Renal cortex interstitium (tissue), 11 donors: ENCODE results near the gene PLXNC1. TPM values are rescaled to one million over a fixed set of nuclear protein-coding genes. Genes with fewer than 3 reads are reported as not detected.

Experiments
- DNase-seq, 11 donors: peaks; one replicate each; pipeline ENCODE4 v3.0.0-alpha.2; 2013; ENCODE audit warnings: low read depth in 9 of 11, low spot score in 4 of 11; ENCODE audit errors: extremely low read depth in 1 of 11
- polyA plus RNA-seq, 3 donors: library from polyadenylated mRNA; unstranded; fragments of 120-200 nt; gene quantifications; one replicate each; pipeline ENCODE4 v1.2.1, GENCODE V29; 2013; ENCODE audit not compliant: insufficient read length in 3 of 3

The PLXNC1 gene
- polyA plus RNA-seq, 3 donors = 6.4 to 8.1 (median 7.7) TPM

GRCh38 chr12:94172973-94173372, 24.6 kb downstream of the PLXNC1 start:
- DNase-seq = no peak

GRCh38 chr12:94173660-94174265, 25.4 kb downstream of the PLXNC1 start:
- DNase-seq = no peak

- no peak for DNase-seq
Measured at GRCh38 chr12:94174576-94174975, 26.2 kb downstream of the PLXNC1 start.

- DNase-seq = no peak
Measured at GRCh38 chr12:94175763-94176668, 27.6 kb downstream of the PLXNC1 start.

- no peak for DNase-seq
Measured at GRCh38 chr12:94178054-94178453, 29.7 kb downstream of the PLXNC1 start.

- no peak for DNase-seq
Measured at GRCh38 chr12:94178882-94179281, 30.5 kb downstream of the PLXNC1 start.

GRCh38 chr12:94179723-94180122, 31.3 kb downstream of the PLXNC1 start:
- DNase-seq = no peak

- DNase-seq = no peak
Measured at GRCh38 chr12:94180558-94181296, 32.4 kb downstream of the PLXNC1 start.

GRCh38 chr12:94182986-94183707, 34.8 kb downstream of the PLXNC1 start:
- DNase-seq = no peak

- DNase-seq = no peak
Measured at GRCh38 chr12:94183708-94184379, 35.5 kb downstream of the PLXNC1 start.

GRCh38 chr12:94184995-94185719, 36.8 kb downstream of the PLXNC1 start:
- no peak for DNase-seq

- DNase-seq = no peak
Measured at GRCh38 chr12:94185801-94186200, 37.4 kb downstream of the PLXNC1 start.

GRCh38 chr12:94186278-94187241, 38.2 kb downstream of the PLXNC1 start:
- DNase-seq = peak in 10 of 11 donors; percentile 38 to 73 (median 63)

- no peak for DNase-seq
Measured at GRCh38 chr12:94187361-94187760, 39.0 kb downstream of the PLXNC1 start.

GRCh38 chr12:94190623-94191022, 42.2 kb downstream of the PLXNC1 start:
- no peak for DNase-seq

- no peak for DNase-seq
Measured at GRCh38 chr12:94191023-94191422, 42.6 kb downstream of the PLXNC1 start.

GRCh38 chr12:94191811-94192210, 43.4 kb downstream of the PLXNC1 start:
- DNase-seq = no peak
